Measurements from ENCODE around the gene SYT17. TPM values are rescaled to one million over a fixed set of nuclear protein-coding genes. Genes with fewer than 3 reads are reported as not detected.
"Not testable (repeated sequence)": the region's sequence is repeated elsewhere in the genome, so short reads cannot be mapped to it uniquely, and the experiment has no call there.

SYT17 gene
- total RNA-seq, 1 experiment from 2014 or later = 0.29 TPM

DNA sequence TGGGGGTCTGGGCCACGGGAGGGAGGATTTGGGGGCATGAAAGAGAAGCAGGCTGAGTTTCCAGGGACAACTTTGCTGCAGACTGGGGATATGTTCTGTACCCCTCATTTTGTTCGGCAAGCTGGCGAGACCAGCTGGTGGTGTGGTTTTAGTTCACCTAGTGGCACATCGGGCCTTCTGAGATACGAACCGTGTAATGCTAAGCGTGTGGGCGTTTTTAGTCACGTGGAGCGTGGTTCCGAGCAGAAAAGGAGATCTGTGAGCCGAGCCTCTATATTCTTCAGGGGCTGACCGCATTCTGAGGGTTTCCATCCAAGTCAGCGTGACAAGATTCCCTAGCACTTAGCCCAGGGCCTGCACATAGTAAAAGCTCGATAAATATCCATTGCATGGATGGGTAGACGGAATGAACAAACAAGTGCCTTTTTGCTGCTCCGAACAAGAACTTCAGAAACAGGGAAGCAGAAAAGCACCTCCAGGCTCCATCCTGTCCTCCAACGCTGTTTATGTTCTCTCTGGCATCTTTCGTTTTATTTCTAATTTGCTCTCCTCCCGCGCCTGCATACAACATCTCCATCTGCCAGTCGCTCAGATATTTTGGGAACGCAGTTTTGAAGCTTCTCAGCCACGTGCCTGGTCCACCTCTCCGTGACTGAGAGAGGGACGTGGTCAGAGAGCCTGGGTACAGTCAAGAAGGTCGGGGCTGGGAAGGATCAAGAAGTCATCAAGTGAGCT lies 5.8 kb downstream of the SYT17 start:
- H3K36me3 ChIP-seq = no peaks in the 10 kb centered on the region

DNA sequence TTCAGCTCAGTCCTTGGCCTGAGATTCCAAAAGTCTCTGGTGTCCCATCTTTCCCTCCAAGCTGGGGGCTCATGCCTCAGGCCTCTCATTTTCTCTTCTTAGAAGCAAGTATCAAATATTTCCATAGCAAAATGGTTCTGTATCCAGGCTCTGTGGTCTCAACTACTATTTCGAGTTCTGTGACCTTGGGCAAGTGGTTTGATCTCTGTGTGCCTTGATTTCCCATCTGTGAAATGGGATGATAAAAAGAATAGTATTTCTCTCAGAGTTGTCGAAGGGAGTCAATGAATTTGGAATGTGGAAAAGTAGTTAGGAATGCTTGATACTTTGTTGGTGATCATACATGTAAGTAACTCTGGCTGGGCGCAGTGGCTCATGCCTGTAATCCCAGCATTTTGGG lies 6.4 kb downstream of the SYT17 start:
- no peaks in the 10 kb centered on the region for H3K4me1 ChIP-seq (replicated peaks)
- no peak overlapping the region for H3K4me3 ChIP-seq
- H3K27me3 ChIP-seq (replicated peaks) = 0 out of 2 replicates have a peak, but pooled peaks cover 12% of the 10 kb centered on the region
- H3K36me3 ChIP-seq = no peaks in the 10 kb centered on the region
- H3K27ac ChIP-seq = no peak overlapping the region
- no peaks in the 10 kb centered on the region for H3K9me3 ChIP-seq (replicated peaks)
- no peak for DNase-seq (ENCODE audit: low read depth in 1 of 2, low spot score in 2 of 2)

More for the DNA sequence above, 5.8 kb downstream of the SYT17 start:
- Histone ChIP-seq H3K9me3 (replicated peaks) (no peaks in the 10 kb centered on the region), H3K4me3 (no peak overlapping the region), H3K27ac (no peak overlapping the region), H3K4me1 (replicated peaks) (peaks cover 2% of the 10 kb centered on the region; the same call in 1 of the 2 replicates), H3K27me3 (replicated peaks) (peaks cover 17% of the 10 kb centered on the region)
- no peak for DNase-seq (ENCODE audit: low read depth in 1 of 2, low spot score in 2 of 2)

DNA sequence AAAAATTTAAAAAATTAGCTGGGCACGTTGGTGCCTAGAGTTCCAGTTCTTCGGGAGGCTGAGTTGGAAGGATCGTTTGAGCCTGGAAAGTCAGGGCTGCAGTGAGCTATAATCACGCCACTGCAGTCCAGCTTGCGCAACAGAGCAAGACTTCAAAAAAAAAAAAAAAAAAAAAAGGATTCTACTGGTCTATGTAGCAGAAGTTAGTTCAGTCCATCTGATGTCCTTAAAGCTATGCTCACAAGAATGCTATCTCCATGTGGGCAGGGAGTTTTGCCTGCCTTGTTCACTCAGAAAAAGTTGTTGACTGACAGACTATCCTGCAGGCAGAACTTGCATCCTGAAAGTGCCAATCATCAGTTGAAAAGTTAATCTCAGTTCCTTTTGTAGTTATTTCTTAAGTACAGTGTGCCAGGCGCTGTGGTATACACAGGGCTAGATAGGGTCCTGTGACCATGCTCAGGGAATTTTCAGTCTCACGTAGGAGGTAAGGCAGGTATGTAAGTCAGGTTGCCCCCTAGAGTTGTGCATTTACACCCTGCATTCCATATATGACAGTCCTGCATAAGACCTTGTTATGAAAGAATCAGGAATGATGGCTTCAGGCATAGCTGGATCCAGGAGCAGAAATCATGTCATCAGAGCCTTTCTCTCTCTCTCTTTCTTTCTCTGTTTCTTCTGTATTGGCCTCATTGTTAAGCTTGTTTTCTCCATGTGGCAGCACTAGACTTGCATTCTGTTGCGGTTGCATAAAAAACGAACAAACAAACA lies 7.6 kb downstream of the SYT17 start:
- no peaks in the 10 kb centered on the region for H3K36me3 ChIP-seq
- H3K4me1 ChIP-seq (replicated peaks) = peaks cover 1% of the 10 kb centered on the region; the same call in 1 of the 2 replicates
- 0 out of 2 replicates have a peak, but pooled peaks cover 5% of the 10 kb centered on the region for H3K27me3 ChIP-seq (replicated peaks)
- no peak overlapping the region for H3K4me3 ChIP-seq
- no peak for DNase-seq (ENCODE audit: low read depth in 1 of 2, low spot score in 2 of 2)
- no peak overlapping the region for H3K27ac ChIP-seq
- no peaks in the 10 kb centered on the region for H3K9me3 ChIP-seq (replicated peaks)

DNA sequence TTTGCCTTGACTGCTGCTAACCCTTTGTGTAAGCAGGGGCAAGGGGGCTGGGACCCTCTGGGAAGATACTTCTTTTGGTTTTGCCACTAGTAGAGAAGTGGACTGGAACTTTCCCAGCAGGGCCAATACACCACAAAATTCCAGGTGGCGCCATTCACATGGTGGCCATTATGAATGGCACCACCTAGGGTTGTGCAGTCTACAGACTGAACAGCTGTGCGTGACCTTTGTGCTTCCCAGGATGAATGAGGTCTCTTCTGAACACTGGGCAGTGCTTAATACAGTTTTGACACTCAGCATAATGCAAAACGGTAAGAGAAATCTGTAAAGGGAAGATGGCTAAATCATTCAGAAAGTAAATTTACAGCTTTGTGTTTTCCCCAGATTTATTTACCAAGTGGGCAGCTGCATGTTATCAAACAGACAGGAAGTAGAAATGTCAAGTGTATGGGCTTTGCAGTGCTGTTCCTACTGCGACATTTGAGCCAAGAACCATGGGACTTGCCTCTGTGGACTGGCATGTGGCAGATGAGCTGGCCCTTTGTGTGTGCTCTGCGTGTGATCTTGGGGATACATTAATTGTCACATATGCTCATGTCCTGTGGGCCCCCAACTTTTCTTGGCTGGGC lies 9.2 kb downstream of the SYT17 start:
- DNase-seq (ENCODE audit: low read depth in 1 of 2, low spot score in 2 of 2) = no peak
- H3K27me3 ChIP-seq (replicated peaks) = no peaks in the 10 kb centered on the region
- no peak overlapping the region for H3K4me3 ChIP-seq
- no peaks in the 10 kb centered on the region for H3K36me3 ChIP-seq
- H3K27ac ChIP-seq = no peak overlapping the region
- H3K9me3 ChIP-seq (replicated peaks) = no peaks in the 10 kb centered on the region
- H3K4me1 ChIP-seq (replicated peaks) = peaks cover 6% of the 10 kb centered on the region; the same call in 1 of the 2 replicates

DNA sequence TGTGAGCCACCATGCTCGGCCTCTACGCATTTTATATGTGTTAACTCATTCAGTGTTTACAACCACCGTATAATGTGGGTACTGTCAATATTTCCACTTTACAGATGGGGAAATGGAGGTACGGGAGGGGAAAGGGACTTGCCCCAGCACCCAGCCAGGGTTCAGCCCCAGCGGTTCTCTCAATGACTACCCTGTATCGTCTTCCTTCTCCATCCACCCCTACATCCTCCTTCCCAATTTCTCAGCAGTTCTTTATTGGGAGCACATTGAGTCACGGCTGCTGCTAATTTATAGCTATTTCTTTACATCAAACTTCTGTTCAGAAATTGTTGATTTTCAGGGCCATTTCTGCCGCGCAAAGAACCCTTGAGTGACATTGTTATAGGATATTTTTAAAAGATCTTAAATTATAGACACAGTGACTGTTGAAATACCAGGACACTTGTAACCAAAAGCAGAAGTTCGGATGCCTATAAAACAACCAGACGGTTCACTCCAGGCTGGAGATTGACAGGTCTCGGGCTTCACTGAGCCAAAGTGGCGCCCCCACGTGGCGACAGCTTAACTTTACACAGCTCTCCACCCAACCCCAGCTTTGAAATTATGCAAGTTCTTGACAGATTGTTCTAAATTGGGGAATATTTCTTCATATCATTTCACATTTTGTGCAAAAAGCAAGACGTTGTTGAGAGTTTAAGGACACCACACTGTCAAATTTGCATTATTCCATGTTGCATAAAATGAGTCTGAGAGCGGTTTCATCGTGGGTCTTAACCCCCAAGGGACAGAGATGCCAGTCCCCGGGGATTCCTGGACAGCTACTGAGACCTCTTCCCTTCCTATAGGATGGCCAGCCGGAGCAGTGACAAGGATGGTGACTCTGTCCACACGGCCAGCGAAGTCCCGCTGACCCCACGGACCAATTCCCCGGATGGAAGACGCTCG lies 11.8 kb downstream of the SYT17 start:
- Histone ChIP-seq H3K27me3 (replicated peaks) (no peaks in the 10 kb centered on the region), H3K4me1 (replicated peaks) (peaks cover 11% of the 10 kb centered on the region; the same call in 1 of the 2 replicates), H3K36me3 (no peaks in the 10 kb centered on the region), H3K27ac (no peak overlapping the region), H3K4me3 (no peak overlapping the region), H3K9me3 (replicated peaks) (no peaks in the 10 kb centered on the region)
- DNase-seq (ENCODE audit: low read depth in 1 of 2, low spot score in 2 of 2) = peak in 1 of 2 experiments; percentile 21

DNA sequence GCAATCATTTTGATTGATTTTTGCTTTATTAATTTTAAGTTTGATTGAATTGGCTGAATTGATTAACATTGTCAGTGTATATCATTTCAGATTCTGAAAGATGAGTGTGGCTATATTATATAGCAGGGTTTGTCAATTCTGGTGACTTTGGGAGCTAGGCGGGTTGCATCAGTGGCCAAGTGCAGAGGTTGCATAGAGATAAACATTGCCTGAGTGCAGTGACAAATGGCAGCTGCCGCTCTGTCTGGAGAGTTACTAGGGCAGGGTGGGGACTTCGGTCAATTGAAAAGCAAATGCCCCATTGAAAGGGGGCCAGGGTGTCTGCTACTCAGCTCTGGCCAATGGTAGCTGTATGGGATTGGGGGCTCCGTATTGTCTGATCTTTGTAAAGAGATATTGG lies 12.7 kb downstream of the SYT17 start:
- H3K4me1 ChIP-seq (replicated peaks) = peaks cover 14% of the 10 kb centered on the region; the same call in 1 of the 2 replicates
- no peak overlapping the region for H3K27ac ChIP-seq
- no peak overlapping the region for H3K4me3 ChIP-seq
- H3K27me3 ChIP-seq (replicated peaks) = no peaks in the 10 kb centered on the region
- DNase-seq (ENCODE audit: low read depth in 1 of 2, low spot score in 2 of 2) = no peak
- H3K9me3 ChIP-seq (replicated peaks) = no peaks in the 10 kb centered on the region
- H3K36me3 ChIP-seq = no peaks in the 10 kb centered on the region

DNA sequence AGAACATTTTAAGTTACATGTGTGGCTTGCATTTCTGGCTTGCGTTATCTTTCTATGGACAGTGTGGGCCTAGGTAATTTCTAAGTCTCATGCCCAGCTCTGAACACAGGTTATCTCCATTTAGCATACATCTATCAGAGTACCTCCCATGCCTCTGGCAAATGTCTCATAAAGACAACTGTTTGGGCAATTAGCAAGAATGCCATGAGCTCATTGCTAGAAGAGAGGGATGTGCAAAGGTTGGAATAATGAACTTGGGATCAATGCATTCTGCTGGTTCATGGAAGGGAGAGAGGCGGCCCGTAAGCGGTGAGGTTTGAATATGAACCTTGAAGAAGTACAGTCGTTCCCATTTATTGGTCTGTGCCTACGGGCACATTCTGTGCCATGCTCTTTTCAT lies 14.4 kb downstream of the SYT17 start:
- H3K9me3 ChIP-seq (replicated peaks) = no peaks in the 10 kb centered on the region; the same call in 1 of the 2 replicates
- no peak overlapping the region for H3K27ac ChIP-seq
- peaks cover 14% of the 10 kb centered on the region for H3K4me1 ChIP-seq (replicated peaks)
- no peaks in the 10 kb centered on the region for H3K36me3 ChIP-seq
- no peaks in the 10 kb centered on the region for H3K27me3 ChIP-seq (replicated peaks)
- H3K4me3 ChIP-seq = no peak overlapping the region
- DNase-seq (ENCODE audit: low read depth in 1 of 2, low spot score in 2 of 2) = no peak

DNA sequence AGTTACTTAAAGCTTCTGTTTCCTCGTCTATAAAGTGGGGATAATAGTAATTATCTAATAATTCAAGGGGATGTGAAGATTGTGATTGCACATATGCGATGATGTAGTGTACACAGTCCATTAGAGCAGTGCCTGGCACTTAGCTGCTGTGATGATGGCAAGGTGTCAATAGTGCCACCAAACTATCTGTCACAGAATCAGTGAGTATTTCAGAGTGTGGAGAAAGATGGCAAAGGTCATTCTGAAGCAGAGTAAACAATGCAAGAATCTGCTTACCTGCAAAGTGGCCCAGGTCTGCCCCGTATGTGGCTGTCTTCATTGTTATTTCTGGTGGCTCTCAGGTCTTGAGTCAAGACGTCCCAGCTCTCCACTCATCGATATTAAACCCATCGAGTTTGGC lies 15.1 kb downstream of the SYT17 start:
- H3K4me1 ChIP-seq (replicated peaks) = peaks cover 14% of the 10 kb centered on the region
- H3K27ac ChIP-seq = no peak overlapping the region
- no peaks in the 10 kb centered on the region; the same call in 1 of the 2 replicates for H3K9me3 ChIP-seq (replicated peaks)
- no peaks in the 10 kb centered on the region for H3K27me3 ChIP-seq (replicated peaks)
- no peak for DNase-seq (ENCODE audit: low read depth in 1 of 2, low spot score in 2 of 2)
- H3K4me3 ChIP-seq = no peak overlapping the region
- no peaks in the 10 kb centered on the region for H3K36me3 ChIP-seq

DNA sequence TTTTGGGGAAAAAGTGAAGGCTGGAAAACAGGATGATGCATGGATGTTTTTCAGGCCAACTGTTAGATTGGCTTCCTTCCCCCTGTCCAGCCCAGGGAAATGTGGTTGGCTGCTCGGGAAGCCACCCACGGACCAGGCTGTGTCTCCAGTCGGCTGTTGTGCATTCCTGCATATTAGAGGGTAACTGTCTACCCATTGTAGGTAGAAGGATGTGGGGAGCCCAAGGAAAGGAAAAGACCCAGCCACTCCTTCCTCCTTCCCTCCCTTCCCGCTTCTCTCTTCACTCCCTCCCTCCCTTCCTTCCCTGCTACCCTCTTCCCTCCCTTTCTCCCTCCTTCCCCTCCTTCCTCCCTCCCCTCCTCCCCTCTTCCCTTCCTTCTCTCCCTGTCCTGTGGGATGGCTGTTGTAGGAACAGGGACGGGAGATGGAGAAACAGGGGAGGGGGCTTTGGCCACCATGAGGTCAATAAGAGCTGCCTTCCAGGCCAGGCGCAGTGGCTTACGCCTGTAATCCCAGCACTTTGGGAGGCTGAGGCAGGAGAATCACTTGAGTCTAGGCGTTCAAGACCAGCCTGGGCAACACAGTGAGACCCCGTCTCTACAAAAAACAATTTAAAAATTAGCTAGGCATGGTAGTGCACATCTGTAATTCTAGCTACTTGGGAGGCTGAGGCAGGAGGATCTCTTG lies 16.9 kb downstream of the SYT17 start:
- H3K27ac ChIP-seq = no peak overlapping the region
- H3K36me3 ChIP-seq = no peaks in the 10 kb centered on the region
- H3K9me3 ChIP-seq (replicated peaks) = no peaks in the 10 kb centered on the region; the same call in 1 of the 2 replicates
- no peak overlapping the region for H3K4me3 ChIP-seq
- H3K4me1 ChIP-seq (replicated peaks) = peaks cover 17% of the 10 kb centered on the region
- DNase-seq (ENCODE audit: low read depth in 1 of 2, low spot score in 2 of 2) = peak in 1 of 2 experiments; percentile 14
- H3K27me3 ChIP-seq (replicated peaks) = no peaks in the 10 kb centered on the region

DNA sequence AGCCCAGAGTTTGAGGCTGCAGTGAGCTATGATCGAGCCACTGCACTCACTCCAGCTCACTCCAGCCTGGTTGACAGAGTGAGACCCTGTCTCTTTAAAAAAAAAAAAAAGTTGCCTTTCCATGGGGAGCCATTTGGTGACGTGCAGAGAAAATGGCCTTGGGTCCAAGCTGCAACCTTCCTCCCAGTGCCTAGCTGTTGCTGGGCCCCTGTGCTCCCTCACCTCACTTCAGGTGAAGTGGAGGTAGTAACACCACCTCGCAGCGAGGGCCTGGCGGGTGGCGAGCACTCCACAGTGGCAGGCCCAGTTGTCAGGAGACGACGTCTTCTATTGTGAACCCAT lies 17.4 kb downstream of the SYT17 start:
- DNase-seq (ENCODE audit: low read depth in 1 of 2, low spot score in 2 of 2) = no peak
- Histone ChIP-seq H3K36me3 (no peaks in the 10 kb centered on the region), H3K4me3 (no peak overlapping the region), H3K27ac (no peak overlapping the region), H3K9me3 (replicated peaks) (no peaks in the 10 kb centered on the region; the same call in 1 of the 2 replicates), H3K27me3 (replicated peaks) (no peaks in the 10 kb centered on the region), H3K4me1 (replicated peaks) (peaks cover 22% of the 10 kb centered on the region)

DNA sequence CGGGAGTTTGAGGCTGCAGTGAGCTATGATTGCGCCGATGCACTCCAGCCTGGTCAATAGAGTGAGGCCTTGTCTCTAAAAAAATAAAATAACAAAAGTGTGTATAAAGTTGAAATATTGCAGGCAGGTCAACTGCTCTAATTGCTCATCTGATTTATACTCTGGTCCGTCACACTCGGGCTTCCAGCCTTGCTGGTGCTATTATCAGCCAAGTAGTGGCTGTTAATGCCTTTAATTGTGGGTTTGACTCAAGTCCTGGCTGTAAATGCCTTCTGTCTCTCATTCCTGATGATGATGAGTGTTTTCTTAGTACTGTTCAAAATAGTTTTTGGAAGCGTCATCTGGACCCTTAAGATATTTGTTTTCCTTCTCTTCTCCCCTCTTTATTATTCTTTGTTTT lies 18.4 kb downstream of the SYT17 start:
- H3K36me3 ChIP-seq = no peaks in the 10 kb centered on the region
- no peak for DNase-seq (ENCODE audit: low read depth in 1 of 2, low spot score in 2 of 2)

DNA sequence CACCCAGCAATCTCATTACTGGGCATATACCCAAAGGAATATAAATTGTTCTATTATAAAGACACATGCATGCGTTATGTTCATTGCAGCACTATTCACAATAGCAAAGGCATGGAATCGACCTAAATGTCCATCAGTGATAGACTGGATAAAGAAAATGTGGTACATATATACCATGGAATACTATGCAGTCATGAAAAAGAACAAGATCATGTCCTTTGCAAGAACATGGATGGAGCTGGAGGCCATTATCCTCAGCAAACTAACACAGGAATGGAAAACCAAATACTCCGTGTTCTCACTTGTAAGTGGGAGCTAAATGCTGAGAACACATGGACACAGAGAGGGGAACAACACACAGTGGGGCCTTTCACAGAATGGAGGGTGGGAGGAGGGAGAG lies 19.9 kb downstream of the SYT17 start:
- not testable (repeated sequence) for H3K9me3 ChIP-seq (replicated peaks); H3K27ac ChIP-seq; H3K27me3 ChIP-seq (replicated peaks); DNase-seq (ENCODE audit: low read depth in 1 of 2, low spot score in 2 of 2); H3K4me3 ChIP-seq; H3K36me3 ChIP-seq
- H3K4me1 ChIP-seq (replicated peaks) = peaks cover 21% of the 10 kb centered on the region

More for the DNA sequence above, 18.4 kb downstream of the SYT17 start:
- H3K27ac ChIP-seq = no peak overlapping the region
- no peaks in the 10 kb centered on the region for H3K27me3 ChIP-seq (replicated peaks)
- no peaks in the 10 kb centered on the region; the same call in 1 of the 2 replicates for H3K9me3 ChIP-seq (replicated peaks)
- H3K4me1 ChIP-seq (replicated peaks) = peaks cover 21% of the 10 kb centered on the region
- H3K4me3 ChIP-seq = no peak overlapping the region

Data from SJSA1 (cell line).